ENCODE data around the gene BCL2L12. TPM values are rescaled to one million over a fixed set of nuclear protein-coding genes. Genes with fewer than 3 reads are reported as not detected.

BCL2L12 gene
- total and polyA plus RNA-seq, 2 donors (not counting 1 experiment from before 2014, with no cell fraction given): 19.9 to 22.1 TPM

DNA sequence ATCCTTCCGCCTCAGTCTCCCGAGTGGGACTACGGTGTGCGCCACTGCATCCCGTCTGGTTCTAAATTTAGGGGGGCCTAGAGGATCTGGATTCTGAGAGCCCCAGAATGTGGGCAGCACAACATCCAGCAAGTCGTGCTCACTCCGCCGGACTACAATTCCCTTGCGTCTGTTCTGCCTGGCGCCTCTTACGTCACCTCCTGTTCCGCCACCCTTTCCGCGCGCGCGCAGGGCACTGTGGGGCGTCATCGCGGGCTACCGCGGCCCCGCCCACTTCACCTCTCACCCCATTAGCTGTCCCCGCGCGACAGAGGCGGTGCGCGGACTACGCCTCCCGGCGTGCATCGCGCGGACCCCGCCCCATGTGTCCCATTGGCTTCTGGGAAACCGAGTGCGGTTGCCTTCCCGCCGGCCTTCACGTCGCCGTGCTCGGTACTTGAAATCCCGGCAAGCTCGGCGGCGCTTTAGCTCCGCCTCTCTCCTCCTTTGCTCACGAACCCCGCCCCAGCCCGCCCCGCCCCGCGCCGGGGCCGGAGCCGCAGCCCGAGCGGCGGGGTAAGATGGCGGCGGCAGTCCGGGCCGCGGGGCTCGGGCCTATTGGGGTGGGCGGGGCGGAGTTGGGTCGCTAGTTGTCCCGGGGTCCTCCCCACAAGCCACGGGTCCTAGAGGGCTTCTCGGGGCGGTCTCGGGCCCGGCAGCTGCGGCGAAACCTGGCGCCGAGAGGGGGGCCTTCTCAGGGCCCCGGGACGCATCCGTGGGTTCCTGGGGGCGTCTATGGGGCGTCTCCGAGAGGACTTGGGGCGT, 23.8 kb upstream of the BCL2L12 start, which contains the start of gene SCAF1:
Gene SCAF1, plus strand, starts transcription at position 522 of the 804 bp plus-strand sequence. CDS start 2,818 bp downstream, outside the sequence.
- ChIA-PET CTCF (interaction anchor here (0.9 to 2.3 kb wide), 4 partner anchors 23 to 71 kb away, joined by 3 to 9 read pairs (median 6); partner anchors contain the start of gene IRF3), POLR2A (interaction anchor here (0.5 to 3.4 kb wide), 13 partner anchors 22 to 288 kb away, joined by 3 to 53 read pairs (median 5); partner anchors contain the start of genes ATF5, NOSIP, NUP62 and PRMT1)
- H3K4me1 Mint-ChIP-seq: peaks cover 53% of the 10 kb centered on the region
- WGBS (ENCODE audit: insufficient coverage): under 1% methylated on average over 86 of the region's 87 CpGs
- intact Hi-C loops (cut with micrococcal nuclease): loop anchor here (1.0 to 2.0 kb wide), 6 partner anchors 146 to 1277 kb away; partner anchors contain the start of genes AKT1S1, ALDH16A1, PNKP and RPS11
- ATAC-seq (ENCODE audit: low read depth) (peak; percentile 63), DNase-seq (peak; percentile 100)
- no peaks in the 10 kb centered on the region for H3K27me3 Mint-ChIP-seq
- H3K9me3 Mint-ChIP-seq (ENCODE audit: insufficient read depth): no peaks in the 10 kb centered on the region
- H3K27ac Mint-ChIP-seq: peak within 1 kb of the TSS; percentile 95
- TF ChIP-seq, protein P1, sequence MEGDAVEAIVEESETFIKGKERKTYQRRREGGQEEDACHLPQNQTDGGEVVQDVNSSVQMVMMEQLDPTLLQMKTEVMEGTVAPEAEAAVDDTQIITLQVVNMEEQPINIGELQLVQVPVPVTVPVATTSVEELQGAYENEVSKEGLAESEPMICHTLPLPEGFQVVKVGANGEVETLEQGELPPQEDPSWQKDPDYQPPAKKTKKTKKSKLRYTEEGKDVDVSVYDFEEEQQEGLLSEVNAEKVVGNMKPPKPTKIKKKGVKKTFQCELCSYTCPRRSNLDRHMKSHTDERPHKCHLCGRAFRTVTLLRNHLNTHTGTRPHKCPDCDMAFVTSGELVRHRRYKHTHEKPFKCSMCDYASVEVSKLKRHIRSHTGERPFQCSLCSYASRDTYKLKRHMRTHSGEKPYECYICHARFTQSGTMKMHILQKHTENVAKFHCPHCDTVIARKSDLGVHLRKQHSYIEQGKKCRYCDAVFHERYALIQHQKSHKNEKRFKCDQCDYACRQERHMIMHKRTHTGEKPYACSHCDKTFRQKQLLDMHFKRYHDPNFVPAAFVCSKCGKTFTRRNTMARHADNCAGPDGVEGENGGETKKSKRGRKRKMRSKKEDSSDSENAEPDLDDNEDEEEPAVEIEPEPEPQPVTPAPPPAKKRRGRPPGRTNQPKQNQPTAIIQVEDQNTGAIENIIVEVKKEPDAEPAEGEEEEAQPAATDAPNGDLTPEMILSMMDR (IDR thresholded peaks at IDR 0.05): no peak
- TF ChIP-seq EZH2 (IDR thresholded peaks at IDR 0.05; ENCODE audit: borderline replicate concordance, insufficient read depth, low read depth, low read length, poor library complexity, severe bottlenecking): no peak
- Histone ChIP-seq H3K79me2 (ENCODE audit: control insufficient read depth, insufficient read depth, low read length) (peaks cover 60% of the 10 kb centered on the region), H3K4me1 (ENCODE audit: control insufficient read depth in 2 of 2, insufficient read depth in 2 of 2, low read length in 2 of 2) (peaks cover 37 to 55% of the 10 kb centered on the region in 2 donors), H3K9ac (ENCODE audit: low read length) (peak within 1 kb of the TSS; percentile 87), H3K27me3 (replicated peaks in 1 of 4; ENCODE audit: control extremely low read depth in 1 of 4, control insufficient read depth in 3 of 4, insufficient read depth in 4 of 4, low read length in 3 of 4) (no peaks in the 10 kb centered on the region), H3K27ac (ENCODE audit: low read length in 2 of 2) (peak within 1 kb of the TSS; percentile 91 to 96), H3K4me3 (ENCODE audit: control extremely low read depth in 1 of 5, extremely low read depth in 1 of 5, insufficient read depth in 1 of 5, low read depth in 2 of 5, low read length in 4 of 5) (peak within 1 kb of the TSS; percentile 64 to 97 (median 90)), H3K36me3 (replicated peaks in 1 of 2; ENCODE audit: control extremely low read depth in 1 of 2, control insufficient read depth in 1 of 2, extremely low read depth in 1 of 2, insufficient read depth in 2 of 2, low read length in 1 of 2) (peaks cover 0 to 20% of the 10 kb centered on the region in 2 experiments), H4K20me1 (ENCODE audit: control insufficient read depth, insufficient read depth, low read length, poor library complexity, severe bottlenecking) (peaks cover 23% of the 10 kb centered on the region), H2AFZ (ENCODE audit: insufficient read depth, low read depth, low read length, poor library complexity, severe bottlenecking) (peak within 1 kb of the TSS; percentile 81), H3K9me3 (ENCODE audit: control extremely low read depth in 1 of 3, control insufficient read depth in 2 of 3, insufficient read depth in 1 of 3, low read length in 2 of 3) (no peaks in the 10 kb centered on the region), H3K4me2 (replicated peaks; ENCODE audit: low read depth, low read length, poor library complexity, severe bottlenecking) (peak within 1 kb of the TSS; percentile 98)
- H3K4me3 Mint-ChIP-seq: peak within 1 kb of the TSS; percentile 96

All from B cell (primary cell).